Immature natural killer cell (primary cell): ENCODE data around the gene CAMSAP3. TPM values are rescaled to one million over a fixed set of nuclear protein-coding genes. Genes with fewer than 3 reads are reported as not detected.
A peak's percentile ranks its signal among the peaks of the same experiment; 100 is the strongest.

Experiments used
- DNase-seq, 3 donors: peaks; one replicate each; pipeline ENCODE4 v3.0.0; 2022; ENCODE audit warnings: mixed read lengths in 1 of 3
- H3K27ac Mint-ChIP-seq, 6 donors: one replicate each; pipeline ENCODE4 v1.8.0; 2020; ENCODE audit warnings: mixed read lengths in 6 of 6, mild to moderate bottlenecking in 5 of 6, inconsistent platforms in 4 of 6, moderate library complexity in 3 of 6
- H3K27me3 Mint-ChIP-seq, 3 donors: one replicate each; pipeline ENCODE4 v1.8.0; 2020 to 2021; ENCODE audit warnings: low read depth in 3 of 3, mild to moderate bottlenecking in 3 of 3, mixed read lengths in 3 of 3, moderate library complexity in 3 of 3, inconsistent platforms in 1 of 3
- H3K36me3 Mint-ChIP-seq, 3 donors: one replicate each; pipeline ENCODE4 v1.8.0; 2020; ENCODE audit warnings: mixed read lengths in 3 of 3, inconsistent platforms in 2 of 3, mild to moderate bottlenecking in 2 of 3
- H3K4me1 Mint-ChIP-seq, 2 donors: one replicate each; pipeline ENCODE4 v1.8.0; 2020; ENCODE audit warnings: inconsistent platforms in 2 of 2, mild to moderate bottlenecking in 2 of 2, mixed read lengths in 2 of 2, moderate library complexity in 1 of 2
- H3K4me3 Mint-ChIP-seq, 5 donors: one replicate each; pipeline ENCODE4 v1.8.0; 2020; ENCODE audit warnings: mild to moderate bottlenecking in 5 of 5, mixed read lengths in 5 of 5, inconsistent platforms in 3 of 5, moderate library complexity in 3 of 5
- H3K9me3 Mint-ChIP-seq, 6 donors: one replicate each; pipeline ENCODE4 v1.8.0; 2020; ENCODE audit warnings: mild to moderate bottlenecking in 6 of 6, mixed read lengths in 6 of 6, inconsistent platforms in 4 of 6, moderate library complexity in 3 of 6
- polyA plus RNA-seq, 3 donors: library from polyadenylated mRNA; unstranded; fragments of 300-500 nt; fragmentation: Illumina TruSeq; gene quantifications; one replicate each; pipeline ENCODE4 v1.2.3, GENCODE V29; 2021

Gene CAMSAP3
- polyA plus RNA-seq, 3 donors from 2014 or later: not detected

- DNase-seq: no peak
- H3K4me3 Mint-ChIP-seq: no peak overlapping the region
- H3K36me3 Mint-ChIP-seq: no peaks in the 10 kb centered on the region
- no peaks in the 10 kb centered on the region for H3K4me1 Mint-ChIP-seq
- H3K27ac Mint-ChIP-seq: no peak overlapping the region
- no peaks in the 10 kb centered on the region for H3K27me3 Mint-ChIP-seq
- no peaks in the 10 kb centered on the region for H3K9me3 Mint-ChIP-seq
Observed at GRCh38 chr19:7612282-7613274, 16.9 kb downstream of the CAMSAP3 start.

- Mint-ChIP-seq H3K4me3 (no peak overlapping the region), H3K9me3 (no peaks in the 10 kb centered on the region), H3K4me1 (no peaks in the 10 kb centered on the region), H3K27me3 (peaks cover 0 to 1% (median 0%) of the 10 kb centered on the region in 3 donors), H3K36me3 (peaks cover 4 to 9% (median 8%) of the 10 kb centered on the region in 3 donors), H3K27ac (no peak overlapping the region)
- DNase-seq: no peak
Observed at GRCh38 chr19:7614859-7615741, 19.4 kb downstream of the CAMSAP3 start.

GRCh38 chr19:7617172-7617571 is 21.5 kb downstream of the CAMSAP3 start:
- H3K27me3 Mint-ChIP-seq: peaks cover 0 to 1% (median 0%) of the 10 kb centered on the region in 3 donors
- H3K36me3 Mint-ChIP-seq: peaks cover 13 to 15% (median 14%) of the 10 kb centered on the region in 3 donors
- H3K4me3 Mint-ChIP-seq: no peak overlapping the region
- no peak for DNase-seq
- no peaks in the 10 kb centered on the region for H3K9me3 Mint-ChIP-seq
- H3K4me1 Mint-ChIP-seq: no peaks in the 10 kb centered on the region
- H3K27ac Mint-ChIP-seq: no peak overlapping the region

- no peak for DNase-seq
- H3K27me3 Mint-ChIP-seq: peaks cover 0 to 1% (median 0%) of the 10 kb centered on the region in 3 donors
- no peak overlapping the region for H3K27ac Mint-ChIP-seq
- no peaks in the 10 kb centered on the region for H3K9me3 Mint-ChIP-seq
- H3K36me3 Mint-ChIP-seq: peaks cover 14 to 17% (median 15%) of the 10 kb centered on the region in 3 donors
- H3K4me3 Mint-ChIP-seq: no peak overlapping the region
- peaks cover 0 to under 1% of the 10 kb centered on the region in 2 donors for H3K4me1 Mint-ChIP-seq
Observed at GRCh38 chr19:7617735-7618134, 22.1 kb downstream of the CAMSAP3 start.

GRCh38 chr19:7618348-7618747 is 22.7 kb downstream of the CAMSAP3 start:
- peak overlapping the region in 2 of 6 donors; percentile 22 to 34 for H3K27ac Mint-ChIP-seq
- H3K9me3 Mint-ChIP-seq: no peaks in the 10 kb centered on the region
- peaks cover 0 to 1% (median 0%) of the 10 kb centered on the region in 3 donors for H3K27me3 Mint-ChIP-seq
- H3K4me1 Mint-ChIP-seq: peaks cover 0 to 5% of the 10 kb centered on the region in 2 donors
- DNase-seq: no peak
- H3K36me3 Mint-ChIP-seq: peaks cover 17 to 21% (median 19%) of the 10 kb centered on the region in 3 donors
- no peak overlapping the region for H3K4me3 Mint-ChIP-seq

- Mint-ChIP-seq H3K36me3 (peaks cover 17 to 21% (median 19%) of the 10 kb centered on the region in 3 donors), H3K27me3 (peaks cover 0 to 1% (median 0%) of the 10 kb centered on the region in 3 donors), H3K4me3 (no peak overlapping the region), H3K4me1 (peaks cover 0 to 5% of the 10 kb centered on the region in 2 donors), H3K27ac (no peak overlapping the region), H3K9me3 (no peaks in the 10 kb centered on the region)
- DNase-seq: no peak
Observed at GRCh38 chr19:7618771-7619510, 23.3 kb downstream of the CAMSAP3 start.

GRCh38 chr19:7619671-7620441 is 24.2 kb downstream of the CAMSAP3 start:
- no peak overlapping the region for H3K27ac Mint-ChIP-seq
- H3K36me3 Mint-ChIP-seq: peaks cover 17 to 21% (median 19%) of the 10 kb centered on the region in 3 donors
- peaks cover 0 to 5% of the 10 kb centered on the region in 2 donors for H3K4me1 Mint-ChIP-seq
- peaks cover 0 to 1% (median 0%) of the 10 kb centered on the region in 3 donors for H3K27me3 Mint-ChIP-seq
- no peak overlapping the region for H3K4me3 Mint-ChIP-seq
- H3K9me3 Mint-ChIP-seq: no peaks in the 10 kb centered on the region
- DNase-seq: no peak

- no peak overlapping the region for H3K27ac Mint-ChIP-seq
- no peaks in the 10 kb centered on the region for H3K9me3 Mint-ChIP-seq
- DNase-seq: no peak
- H3K4me3 Mint-ChIP-seq: no peak overlapping the region
- peaks cover 0 to 3% (median 1%) of the 10 kb centered on the region in 3 donors for H3K27me3 Mint-ChIP-seq
- peaks cover 0 to 5% of the 10 kb centered on the region in 2 donors for H3K4me1 Mint-ChIP-seq
- peaks cover 17 to 21% (median 19%) of the 10 kb centered on the region in 3 donors for H3K36me3 Mint-ChIP-seq
Observed at GRCh38 chr19:7620442-7621412, 25.1 kb downstream of the CAMSAP3 start.

GRCh38 chr19:7622933-7623685 is 27.4 kb downstream of the CAMSAP3 start:
- Mint-ChIP-seq H3K27me3 (peaks cover 0 to 3% (median under 1%) of the 10 kb centered on the region in 3 donors), H3K4me3 (no peak overlapping the region), H3K36me3 (peaks cover 17 to 24% (median 19%) of the 10 kb centered on the region in 3 donors), H3K27ac (no peak overlapping the region), H3K4me1 (peaks cover 6 to 17% of the 10 kb centered on the region in 2 donors), H3K9me3 (no peaks in the 10 kb centered on the region)
- DNase-seq: no peak

- DNase-seq: no peak
- Mint-ChIP-seq H3K27ac (no peak overlapping the region), H3K36me3 (peaks cover 8 to 21% (median 11%) of the 10 kb centered on the region in 3 donors), H3K27me3 (peaks cover under 1 to 9% (median 2%) of the 10 kb centered on the region in 3 donors), H3K4me1 (peaks cover 15 to 25% of the 10 kb centered on the region in 2 donors), H3K4me3 (no peak overlapping the region), H3K9me3 (no peaks in the 10 kb centered on the region)
Observed at GRCh38 chr19:7623725-7624603, 28.3 kb downstream of the CAMSAP3 start.
